NCI-H2227 treated with DMSO at 0.1 percent for 48 hours (cell line): ENCODE results near the gene MXRA7.

Experiments
- DNase-seq: peaks from one replicate; lab custom pipeline; 2025; lab: John Stamatoyannopoulos, UW

The MXRA7 gene

GRCh38 chr17:76696763-76697701 is 13.7 kb downstream of the MXRA7 start:
- no peak for DNase-seq

GRCh38 chr17:76695059-76695831 is 15.5 kb downstream of the MXRA7 start:
- no peak for DNase-seq

- no peak for DNase-seq
Observed at GRCh38 chr17:76691379-76692191, 19.2 kb downstream of the MXRA7 start.

- no peak for DNase-seq
Observed at GRCh38 chr17:76690596-76691280, 20.0 kb downstream of the MXRA7 start.

GRCh38 chr17:76689859-76690258 is 20.9 kb downstream of the MXRA7 start:
- DNase-seq: no peak

- DNase-seq: no peak
Observed at GRCh38 chr17:76688165-76688622, 22.6 kb downstream of the MXRA7 start.

- DNase-seq: no peak
Observed at GRCh38 chr17:76687298-76688164, 23.2 kb downstream of the MXRA7 start.

- peak; percentile 64 for DNase-seq
Observed at GRCh38 chr17:76686538-76687297, 24.0 kb downstream of the MXRA7 start.

GRCh38 chr17:76685846-76686245 is 24.9 kb downstream of the MXRA7 start:
- no peak for DNase-seq

- no peak for DNase-seq
Observed at GRCh38 chr17:76685366-76685765, 25.4 kb downstream of the MXRA7 start.

- no peak for DNase-seq
Observed at GRCh38 chr17:76684756-76685155, 26.0 kb downstream of the MXRA7 start.

GRCh38 chr17:76683921-76684745 is 26.6 kb downstream of the MXRA7 start:
- no peak for DNase-seq

GRCh38 chr17:76683011-76683755 is 27.6 kb downstream of the MXRA7 start:
- no peak for DNase-seq

GRCh38 chr17:76682296-76682695 is 28.5 kb downstream of the MXRA7 start:
- no peak for DNase-seq

GRCh38 chr17:76681222-76682137 is 29.3 kb downstream of the MXRA7 start:
- peak; percentile 59 for DNase-seq

GRCh38 chr17:76679239-76679638 is 31.5 kb downstream of the MXRA7 start:
- DNase-seq: no peak

GRCh38 chr17:76678330-76678729 is 32.4 kb downstream of the MXRA7 start:
- no peak for DNase-seq
